ENCODE measurements around the gene SCARF2.

DNA sequence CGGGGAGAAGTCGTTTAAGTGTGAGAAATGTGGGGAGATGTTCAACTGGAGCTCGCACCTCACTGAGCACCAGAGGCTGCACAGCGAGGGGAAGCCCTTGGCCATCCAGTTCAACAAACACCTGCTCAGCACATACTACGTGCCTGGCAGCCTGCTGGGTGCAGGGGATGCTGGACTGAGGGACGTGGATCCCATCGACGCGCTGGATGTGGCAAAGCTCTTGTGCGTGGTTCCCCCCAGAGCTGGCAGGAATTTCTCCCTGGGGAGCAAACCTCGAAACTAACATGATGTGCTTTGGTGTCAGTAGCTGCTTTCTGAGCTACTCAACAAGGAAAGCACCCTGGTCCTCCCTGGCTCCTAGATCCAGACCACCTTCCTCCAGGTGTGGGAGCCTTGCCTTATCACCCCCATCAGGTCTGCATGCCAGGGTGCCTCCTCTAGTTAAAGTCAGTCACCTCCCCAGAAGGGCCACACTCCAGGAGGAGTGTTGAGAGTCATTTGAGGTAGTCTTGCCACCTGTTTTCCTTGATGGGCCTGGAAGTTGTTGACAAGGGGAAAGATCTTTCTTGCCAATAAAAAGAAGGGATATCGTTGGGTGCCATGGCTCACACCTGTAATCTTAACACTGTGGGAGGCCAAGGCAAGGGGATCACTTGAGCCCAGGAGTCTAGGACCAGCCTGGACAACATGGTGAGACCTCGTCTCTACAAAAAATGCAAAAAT is 30.8 kb downstream of the SCARF2 start:
- TF ChIP-seq POLR2AphosphoS5 (IDR thresholded peaks at IDR 0.05) = no peak
- TF ChIP-seq, protein P1, sequence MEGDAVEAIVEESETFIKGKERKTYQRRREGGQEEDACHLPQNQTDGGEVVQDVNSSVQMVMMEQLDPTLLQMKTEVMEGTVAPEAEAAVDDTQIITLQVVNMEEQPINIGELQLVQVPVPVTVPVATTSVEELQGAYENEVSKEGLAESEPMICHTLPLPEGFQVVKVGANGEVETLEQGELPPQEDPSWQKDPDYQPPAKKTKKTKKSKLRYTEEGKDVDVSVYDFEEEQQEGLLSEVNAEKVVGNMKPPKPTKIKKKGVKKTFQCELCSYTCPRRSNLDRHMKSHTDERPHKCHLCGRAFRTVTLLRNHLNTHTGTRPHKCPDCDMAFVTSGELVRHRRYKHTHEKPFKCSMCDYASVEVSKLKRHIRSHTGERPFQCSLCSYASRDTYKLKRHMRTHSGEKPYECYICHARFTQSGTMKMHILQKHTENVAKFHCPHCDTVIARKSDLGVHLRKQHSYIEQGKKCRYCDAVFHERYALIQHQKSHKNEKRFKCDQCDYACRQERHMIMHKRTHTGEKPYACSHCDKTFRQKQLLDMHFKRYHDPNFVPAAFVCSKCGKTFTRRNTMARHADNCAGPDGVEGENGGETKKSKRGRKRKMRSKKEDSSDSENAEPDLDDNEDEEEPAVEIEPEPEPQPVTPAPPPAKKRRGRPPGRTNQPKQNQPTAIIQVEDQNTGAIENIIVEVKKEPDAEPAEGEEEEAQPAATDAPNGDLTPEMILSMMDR (IDR thresholded peaks at IDR 0.05) = no peak
